ENCODE results near the gene CNTNAP4. TPM values are rescaled to one million over a fixed set of nuclear protein-coding genes. Genes with fewer than 3 reads are reported as not detected.

CNTNAP4 gene
- total RNA-seq, 1 donor from 2014 or later, result 2.1 TPM

- H3K4me3 Mint-ChIP-seq, result no peak overlapping the region
- no peaks in the 10 kb centered on the region for H3K4me1 Mint-ChIP-seq (ENCODE audit: unreplicated experiment)
- H3K36me3 Mint-ChIP-seq, result no peaks in the 10 kb centered on the region
- H3K9me3 Mint-ChIP-seq, result no peaks in the 10 kb centered on the region
- H3K27ac Mint-ChIP-seq, result no peak overlapping the region
- no peak for TF ChIP-seq CTCF (conservative IDR thresholded peaks at IDR 0.05)
- no peak for DNase-seq (ENCODE audit: extremely low spot score, unreplicated experiment)
- no peaks in the 10 kb centered on the region for H3K27me3 Mint-ChIP-seq
Observed at GRCh38 chr16:76474048-76474447, 196.8 kb downstream of the CNTNAP4 start.

- H3K9me3 Mint-ChIP-seq, result no peaks in the 10 kb centered on the region
- no peak for DNase-seq (ENCODE audit: extremely low spot score, unreplicated experiment)
- H3K4me1 Mint-ChIP-seq (ENCODE audit: unreplicated experiment), result no peaks in the 10 kb centered on the region
- no peak overlapping the region for H3K4me3 Mint-ChIP-seq
- H3K27me3 Mint-ChIP-seq, result no peaks in the 10 kb centered on the region
- TF ChIP-seq CTCF (conservative IDR thresholded peaks at IDR 0.05), result no peak
- no peak overlapping the region for H3K27ac Mint-ChIP-seq
- no peaks in the 10 kb centered on the region for H3K36me3 Mint-ChIP-seq
Observed at GRCh38 chr16:76478105-76478504, 200.9 kb downstream of the CNTNAP4 start.

GRCh38 chr16:76483307-76483909 lies 206.2 kb downstream of the CNTNAP4 start:
- no peaks in the 10 kb centered on the region for H3K4me1 Mint-ChIP-seq (ENCODE audit: unreplicated experiment)
- peaks cover 14% of the 10 kb centered on the region for H3K27me3 Mint-ChIP-seq
- no peak overlapping the region for H3K4me3 Mint-ChIP-seq
- H3K9me3 Mint-ChIP-seq, result no peaks in the 10 kb centered on the region
- no peak for DNase-seq (ENCODE audit: extremely low spot score, unreplicated experiment)
- no peak for TF ChIP-seq CTCF (conservative IDR thresholded peaks at IDR 0.05)
- H3K27ac Mint-ChIP-seq, result no peak overlapping the region
- no peaks in the 10 kb centered on the region for H3K36me3 Mint-ChIP-seq

- Mint-ChIP-seq H3K27me3 (peaks cover 14% of the 10 kb centered on the region), H3K4me1 (ENCODE audit: unreplicated experiment) (no peaks in the 10 kb centered on the region), H3K27ac (no peak overlapping the region), H3K36me3 (no peaks in the 10 kb centered on the region), H3K9me3 (no peaks in the 10 kb centered on the region), H3K4me3 (no peak overlapping the region)
- no peak for DNase-seq (ENCODE audit: extremely low spot score, unreplicated experiment)
- TF ChIP-seq CTCF (conservative IDR thresholded peaks at IDR 0.05), result no peak
Observed at GRCh38 chr16:76484020-76484419, 206.8 kb downstream of the CNTNAP4 start.

- TF ChIP-seq CTCF (conservative IDR thresholded peaks at IDR 0.05), result no peak
- H3K27me3 Mint-ChIP-seq, result peaks cover 14% of the 10 kb centered on the region
- H3K9me3 Mint-ChIP-seq, result no peaks in the 10 kb centered on the region
- no peak for DNase-seq (ENCODE audit: extremely low spot score, unreplicated experiment)
- no peaks in the 10 kb centered on the region for H3K4me1 Mint-ChIP-seq (ENCODE audit: unreplicated experiment)
- no peak overlapping the region for H3K27ac Mint-ChIP-seq
- H3K4me3 Mint-ChIP-seq, result no peak overlapping the region
- H3K36me3 Mint-ChIP-seq, result no peaks in the 10 kb centered on the region
Observed at GRCh38 chr16:76486740-76487139, 209.5 kb downstream of the CNTNAP4 start.
